ENCODE data around the gene RUSC1. TPM values are rescaled to one million over a fixed set of nuclear protein-coding genes. Genes with fewer than 3 reads are reported as not detected.

RUSC1 gene
- total and polyA plus RNA-seq, 2 donors (not counting 1 experiment from before 2014, with no cell fraction given) = 19.3 to 20.3 TPM

- Histone ChIP-seq H3K4me1 (ENCODE audit: control insufficient read depth in 2 of 2, insufficient read depth in 2 of 2, low read length in 2 of 2) (peaks cover 10 to 23% of the 10 kb centered on the region in 2 donors), H3K9me3 (ENCODE audit: control extremely low read depth in 1 of 3, control insufficient read depth in 2 of 3, insufficient read depth in 1 of 3, low read length in 2 of 3) (peaks cover 0 to 2% (median 0%) of the 10 kb centered on the region in 3 donors), H3K9ac (ENCODE audit: low read length) (peak overlapping the region; percentile 95), H3K27me3 (replicated peaks in 1 of 4; ENCODE audit: control extremely low read depth in 1 of 4, control insufficient read depth in 3 of 4, insufficient read depth in 4 of 4, low read length in 3 of 4) (no peaks in the 10 kb centered on the region), H3K36me3 (replicated peaks in 1 of 2; ENCODE audit: control extremely low read depth in 1 of 2, control insufficient read depth in 1 of 2, extremely low read depth in 1 of 2, insufficient read depth in 2 of 2, low read length in 1 of 2) (no peaks in the 10 kb centered on the region), H3K27ac (ENCODE audit: low read length in 2 of 2) (peak overlapping the region; percentile 91 to 94), H3K79me2 (ENCODE audit: control insufficient read depth, insufficient read depth, low read length) (peaks cover 37% of the 10 kb centered on the region), H2AFZ (ENCODE audit: insufficient read depth, low read depth, low read length, poor library complexity, severe bottlenecking) (peak overlapping the region; percentile 91), H3K4me3 (ENCODE audit: control extremely low read depth in 1 of 5, extremely low read depth in 1 of 5, insufficient read depth in 1 of 5, low read depth in 2 of 5, low read length in 4 of 5) (peak overlapping the region; percentile 62 to 100 (median 88)), H3K4me2 (replicated peaks; ENCODE audit: low read depth, low read length, poor library complexity, severe bottlenecking) (peak overlapping the region; percentile 95), H4K20me1 (ENCODE audit: control insufficient read depth, insufficient read depth, low read length, poor library complexity, severe bottlenecking) (no peaks in the 10 kb centered on the region)
- ATAC-seq (ENCODE audit: low read depth) (no peak), DNase-seq (no peak)
- intact Hi-C loops (cut with micrococcal nuclease) = loop anchor here (2.0 to 5.0 kb wide), 2 partner anchors 379 to 548 kb away; partner anchors contain the start of genes DAP3, GON4L, SYT11 and YY1AP1
- Mint-ChIP-seq H3K4me3 (peak overlapping the region; percentile 93), H3K9me3 (ENCODE audit: insufficient read depth) (no peaks in the 10 kb centered on the region), H3K27me3 (no peaks in the 10 kb centered on the region), H3K27ac (peak overlapping the region; percentile 93), H3K4me1 (peaks cover 27% of the 10 kb centered on the region)
- no peak for TF ChIP-seq EZH2 (IDR thresholded peaks at IDR 0.05; ENCODE audit: borderline replicate concordance, insufficient read depth, low read depth, low read length, poor library complexity, severe bottlenecking)
- no peak for TF ChIP-seq CTCF (IDR thresholded peaks at IDR 0.05)
- 15% methylated on average over 7 of the region's 11 CpGs for WGBS (ENCODE audit: insufficient coverage)
- CTCF ChIA-PET = interaction anchor here (4.6 kb wide), 1 partner anchor 13 kb away, joined by 24 read pairs; no protein-coding TSS in a partner anchor
- POLR2A ChIA-PET = no interaction called here
Observed at GRCh38 chr1:155309423-155310021, 11.2 kb upstream of the RUSC1 start.

- Histone ChIP-seq H3K9me3 (ENCODE audit: control extremely low read depth in 1 of 3, control insufficient read depth in 2 of 3, insufficient read depth in 1 of 3, low read length in 2 of 3) (peaks cover 0 to 2% (median 0%) of the 10 kb centered on the region in 3 donors), H3K4me1 (ENCODE audit: control insufficient read depth in 2 of 2, insufficient read depth in 2 of 2, low read length in 2 of 2) (peaks cover 10 to 15% of the 10 kb centered on the region in 2 donors), H3K9ac (ENCODE audit: low read length) (no peak overlapping the region), H4K20me1 (ENCODE audit: control insufficient read depth, insufficient read depth, low read length, poor library complexity, severe bottlenecking) (no peaks in the 10 kb centered on the region), H3K4me3 (ENCODE audit: control extremely low read depth in 1 of 5, extremely low read depth in 1 of 5, insufficient read depth in 1 of 5, low read depth in 2 of 5, low read length in 4 of 5) (no peak overlapping the region), H3K4me2 (replicated peaks; ENCODE audit: low read depth, low read length, poor library complexity, severe bottlenecking) (no peak overlapping the region), H2AFZ (ENCODE audit: insufficient read depth, low read depth, low read length, poor library complexity, severe bottlenecking) (no peak overlapping the region), H3K27me3 (replicated peaks in 1 of 4; ENCODE audit: control extremely low read depth in 1 of 4, control insufficient read depth in 3 of 4, insufficient read depth in 4 of 4, low read length in 3 of 4) (no peaks in the 10 kb centered on the region), H3K36me3 (replicated peaks in 1 of 2; ENCODE audit: control extremely low read depth in 1 of 2, control insufficient read depth in 1 of 2, extremely low read depth in 1 of 2, insufficient read depth in 2 of 2, low read length in 1 of 2) (peaks cover 0 to 2% of the 10 kb centered on the region in 2 experiments), H3K79me2 (ENCODE audit: control insufficient read depth, insufficient read depth, low read length) (peaks cover 37% of the 10 kb centered on the region), H3K27ac (ENCODE audit: low read length in 2 of 2) (no peak overlapping the region)
- DNase-seq (no peak), ATAC-seq (ENCODE audit: low read depth) (no peak)
- Mint-ChIP-seq H3K4me3 (no peak overlapping the region), H3K27me3 (no peaks in the 10 kb centered on the region), H3K9me3 (ENCODE audit: insufficient read depth) (no peaks in the 10 kb centered on the region), H3K4me1 (peaks cover 22% of the 10 kb centered on the region), H3K27ac (no peak overlapping the region)
- 97% methylated on average over 7 of the region's 8 CpGs for WGBS (ENCODE audit: insufficient coverage)
- ChIA-PET CTCF (interaction anchor here (1.9 to 4.6 kb wide), 2 partner anchors 9 to 63 kb away, joined by 13 to 24 read pairs; no protein-coding TSS in a partner anchor), POLR2A (interaction anchor here (0.8 kb wide), 1 partner anchor 40 kb away, joined by 3 read pairs; the partner anchor contains the start of gene CLK2)
- intact Hi-C loops (cut with micrococcal nuclease) = no loop called here
- no peak for TF ChIP-seq EZH2 (IDR thresholded peaks at IDR 0.05; ENCODE audit: borderline replicate concordance, insufficient read depth, low read depth, low read length, poor library complexity, severe bottlenecking)
- no peak for TF ChIP-seq CTCF (IDR thresholded peaks at IDR 0.05)
Observed at GRCh38 chr1:155313261-155313660, 7.4 kb upstream of the RUSC1 start.
